OCI-LY1 (cell line): Measurements from ENCODE around the gene CEP85.
A peak's percentile ranks its signal among the peaks of the same experiment; 100 is the strongest.
"Not testable (repeated sequence)": the region's sequence is repeated elsewhere in the genome, so short reads cannot be mapped to it uniquely, and the experiment has no call there.

Source experiments
- H2AFZ ChIP-seq: fragments of 200-600 bp; sonication (generic), shearing (Covaris generic); 2 replicates; pipeline ENCODE4 v1.6.0; 2014; ENCODE audit warnings: antibody characterized with exemption, mild to moderate bottlenecking, low read length
- H3F3A ChIP-seq: fragments of 200-600 bp; sonication (generic), shearing (Covaris generic); 2 replicates; pipeline ENCODE4 v1.6.0; 2014; ENCODE audit warnings: mild to moderate bottlenecking, antibody characterized with exemption, low read length, moderate library complexity; ENCODE audit not compliant: insufficient read depth
- H3K27ac ChIP-seq: fragments of 200-600 bp; sonication (generic); 2 replicates; pipeline ENCODE4 v1.5.1; 2014; ENCODE audit warnings: low read length, mixed run types, mild to moderate bottlenecking, low read depth; ENCODE audit not compliant: poor library complexity, severe bottlenecking
- H3K27me3 ChIP-seq: fragments of 200-600 bp; sonication (generic); 2 replicates; pipeline ENCODE4 v1.6.0; 2014; ENCODE audit warnings: antibody characterized with exemption, mild to moderate bottlenecking, low read length, moderate library complexity; ENCODE audit not compliant: insufficient read depth
- H3K36me3 ChIP-seq: fragments of 200-600 bp; sonication (generic); 2 replicates; pipeline ENCODE4 v1.6.1; 2014; ENCODE audit warnings: mild to moderate bottlenecking, antibody characterized with exemption, low read length, moderate library complexity, mixed read lengths; ENCODE audit not compliant: insufficient read depth
- H3K4me1 ChIP-seq: fragments of 200-600 bp; sonication (generic); 2 replicates; pipeline ENCODE4 v1.5.1; 2014; ENCODE audit warnings: mild to moderate bottlenecking, low read length, moderate library complexity; ENCODE audit not compliant: insufficient read depth, severe bottlenecking
- H3K4me2 ChIP-seq: fragments of 200-600 bp; sonication (generic), shearing (Covaris generic); 2 replicates; pipeline ENCODE4 v1.6.1; 2014; ENCODE audit warnings: low read length
- H3K4me3 ChIP-seq: fragments of 200-600 bp; sonication (generic); 2 replicates; pipeline ENCODE4 v1.5.1; 2014; ENCODE audit warnings: low read length, low read depth, mild to moderate bottlenecking, mixed read lengths; ENCODE audit not compliant: poor library complexity, severe bottlenecking
- H3K79me2 ChIP-seq: fragments of 200-600 bp; shearing (Covaris generic); 2 replicates; pipeline ENCODE4 v1.6.1; 2016; ENCODE audit warnings: mixed run types, low read length, mixed read lengths; ENCODE audit not compliant: insufficient read depth
- H3K9ac ChIP-seq: fragments of 200-600 bp; sonication (generic), shearing (Covaris generic); 2 replicates; pipeline ENCODE4 v1.6.1; 2014; ENCODE audit warnings: mild to moderate bottlenecking, low read length, mixed read lengths
- H3K9me2 ChIP-seq: fragments of 200-600 bp; sonication (generic), shearing (Covaris generic); 2 replicates; pipeline ENCODE4 v1.6.1; 2014; ENCODE audit warnings: low read depth, mild to moderate bottlenecking, low read length, mixed read lengths
- H3K9me3 ChIP-seq: fragments of 200-600 bp; shearing (Covaris generic); 2 replicates; pipeline ENCODE4 v1.6.1; 2014; ENCODE audit warnings: low read length, mixed read lengths
- H4K20me1 ChIP-seq: fragments of 200-600 bp; sonication (generic), shearing (Covaris generic); 2 replicates; pipeline ENCODE4 v1.6.0; 2016; ENCODE audit warnings: mild to moderate bottlenecking, low read length; ENCODE audit not compliant: insufficient read depth
- CTCF ChIP-seq: fragments of 200-600 bp; sonication (generic), shearing (Covaris generic); IDR thresholded peaks from 2 replicates; pipeline ENCODE4 v1.5.1; 2017; ENCODE audit warnings: mild to moderate bottlenecking, antibody characterized with exemption, low read length, moderate library complexity, mixed read lengths
- EZH2 ChIP-seq: fragments of 200-600 bp; sonication (generic), shearing (Covaris generic); IDR thresholded peaks from 2 replicates; pipeline ENCODE4 v1.8.0; 2017; ENCODE audit warnings: borderline replicate concordance, mixed run types, mild to moderate bottlenecking, antibody characterized with exemption, low read length, moderate library complexity, mixed read lengths

CEP85 gene

GRCh38 chr1:26290882-26291261 lies 56.9 kb downstream of the CEP85 start:
- Histone ChIP-seq H4K20me1 (no peaks in the 10 kb centered on the region), H3K79me2 (no peaks in the 10 kb centered on the region), H3K4me3 (no peak overlapping the region), H3K4me1 (peaks cover 66% of the 10 kb centered on the region), H3K4me2 (peak overlapping the region; percentile 55), H3K9me3 (no peaks in the 10 kb centered on the region), H3K36me3 (peaks cover 15% of the 10 kb centered on the region; the same call in 1 of the 2 replicates), H3K9me2 (no peaks in the 10 kb centered on the region), H3K27ac (peak overlapping the region; percentile 100), H2AFZ (no peak overlapping the region), H3K27me3 (no peaks in the 10 kb centered on the region), H3K9ac (peak overlapping the region; percentile 77), H3F3A (peaks cover 22% of the 10 kb centered on the region; the same call in 1 of the 2 replicates)
- TF ChIP-seq EZH2, result no peak
- no peak for TF ChIP-seq CTCF

- H3K4me2 ChIP-seq, result peak overlapping the region; percentile 55
- peaks cover 22% of the 10 kb centered on the region; the same call in 1 of the 2 replicates for H3F3A ChIP-seq
- H3K36me3 ChIP-seq, result peaks cover 20% of the 10 kb centered on the region; the same call in 1 of the 2 replicates
- no peaks in the 10 kb centered on the region for H3K9me3 ChIP-seq
- no peak overlapping the region for H2AFZ ChIP-seq
- peak overlapping the region; percentile 100 for H3K27ac ChIP-seq
- no peaks in the 10 kb centered on the region for H3K27me3 ChIP-seq
- no peaks in the 10 kb centered on the region for H4K20me1 ChIP-seq
- H3K4me1 ChIP-seq, result peaks cover 61% of the 10 kb centered on the region
- H3K79me2 ChIP-seq, result no peaks in the 10 kb centered on the region
- TF ChIP-seq EZH2 (no peak), CTCF (no peak)
- H3K9me2 ChIP-seq, result no peaks in the 10 kb centered on the region
- H3K4me3 ChIP-seq, result no peak overlapping the region
- peak overlapping the region; percentile 77 for H3K9ac ChIP-seq
Measured at GRCh38 chr1:26291433-26291832, 57.4 kb downstream of the CEP85 start.

GRCh38 chr1:26291939-26292338 lies 57.9 kb downstream of the CEP85 start:
- H3K4me2 ChIP-seq, result peak overlapping the region; percentile 55; the same call in 1 of the 2 replicates
- H3K4me1 ChIP-seq, result peaks cover 56% of the 10 kb centered on the region
- H3K36me3 ChIP-seq, result peaks cover 22% of the 10 kb centered on the region; the same call in 1 of the 2 replicates
- no peaks in the 10 kb centered on the region for H3K9me3 ChIP-seq
- no peaks in the 10 kb centered on the region for H3K79me2 ChIP-seq
- peak overlapping the region; percentile 100 for H3K27ac ChIP-seq
- H3K27me3 ChIP-seq, result no peaks in the 10 kb centered on the region
- no peak overlapping the region for H2AFZ ChIP-seq
- H3F3A ChIP-seq, result peaks cover 20% of the 10 kb centered on the region; the same call in 1 of the 2 replicates
- H3K9ac ChIP-seq, result peak overlapping the region; percentile 77; the same call in 1 of the 2 replicates
- H3K9me2 ChIP-seq, result no peaks in the 10 kb centered on the region
- H4K20me1 ChIP-seq, result no peaks in the 10 kb centered on the region
- TF ChIP-seq CTCF (no peak), EZH2 (no peak)
- H3K4me3 ChIP-seq, result no peak overlapping the region

- Histone ChIP-seq H3F3A (peaks cover 16% of the 10 kb centered on the region; the same call in 1 of the 2 replicates), H3K36me3 (peaks cover 30% of the 10 kb centered on the region; the same call in 1 of the 2 replicates), H3K4me1 (peaks cover 48% of the 10 kb centered on the region), H3K27ac (peak overlapping the region; percentile 100)
- H3K9ac ChIP-seq, H3K9me2 ChIP-seq, H4K20me1 ChIP-seq, H3K9me3 ChIP-seq, H3K79me2 ChIP-seq, H3K27me3 ChIP-seq, H3K4me2 ChIP-seq, H3K4me3 ChIP-seq, H2AFZ ChIP-seq: not testable (repeated sequence)
Measured at GRCh38 chr1:26292735-26293134, 58.7 kb downstream of the CEP85 start.
